Spleen (tissue), 13 donors: ENCODE results near the gene GAGE13. TPM values are rescaled to one million over a fixed set of nuclear protein-coding genes. Genes with fewer than 3 reads are reported as not detected.
"Not testable (repeated sequence)": the region's sequence is repeated elsewhere in the genome, so short reads cannot be mapped to it uniquely, and the experiment has no call there.

Experiments
- DNase-seq: peaks from one replicate; pipeline ENCODE4 v3.0.0-alpha.2; 2020
- H3K27ac ChIP-seq, 8 donors: fragments of 200-600 bp; sonication (generic) in 7 of 8; 1 replicate in 4 of 8; 2 replicates in 4 of 8; pipeline versions ENCODE4 v1.5.0 to v1.8.0; 2016 to 2021; ENCODE audit warnings: inconsistent platforms in 4 of 8, mild to moderate bottlenecking in 4 of 8, moderate library complexity in 1 of 8
- H3K27me3 ChIP-seq, 7 donors: fragments of 200-600 bp; sonication (generic) in 6 of 7; replicated peaks in 1 of 7; 1 replicate in 4 of 7; 2 replicates in 3 of 7; pipeline versions ENCODE4 v1.5.0 to v1.8.0; 2016 to 2021; ENCODE audit warnings: inconsistent platforms in 3 of 7, mild to moderate bottlenecking in 1 of 7
- H3K36me3 ChIP-seq, 6 donors: fragments of 200-600 bp; sonication (generic) in 5 of 6; 1 replicate in 4 of 6; 2 replicates in 2 of 6; pipeline versions ENCODE4 v1.5.0 to v1.8.0; 2016 to 2021; ENCODE audit warnings: inconsistent platforms in 2 of 6
- H3K4me1 ChIP-seq, 6 donors: fragments of 200-600 bp; sonication (generic) in 5 of 6; 1 replicate in 3 of 6; 2 replicates in 3 of 6; pipeline versions ENCODE4 v1.5.0 to v1.8.0; 2016 to 2021; ENCODE audit warnings: inconsistent platforms in 3 of 6
- H3K4me3 ChIP-seq, 8 donors: fragments of 200-600 bp; sonication (generic) in 7 of 8; 1 replicate in 4 of 8; 2 replicates in 4 of 8; pipeline versions ENCODE4 v1.5.0 to v1.8.0; 2016 to 2021; ENCODE audit warnings: inconsistent platforms in 4 of 8, mild to moderate bottlenecking in 4 of 8, moderate library complexity in 2 of 8
- H3K9me3 ChIP-seq, 8 donors: fragments of 200-600 bp; sonication (generic) in 7 of 8; 1 replicate in 4 of 8; 2 replicates in 4 of 8; pipeline versions ENCODE4 v1.5.0 to v1.8.0; 2016 to 2021; ENCODE audit warnings: inconsistent platforms in 4 of 8
- CTCF ChIP-seq, 11 experiments: fragments of 200-600 bp in 7 of 11; fragments of 450-650 bp in 4 of 11; sonication (generic) in 4 of 11; IDR thresholded peaks in 8 of 11; conservative IDR thresholded peaks in 3 of 11; 1 replicate in 7 of 11; 2 replicates in 4 of 11; pipeline versions ENCODE4 v1.4.0 to v1.8.0; 2016 to 2021; ENCODE audit warnings: antibody characterized with exemption in 11 of 11, inconsistent platforms in 4 of 11, mild to moderate bottlenecking in 1 of 11
- POLR2A ChIP-seq, 3 donors: fragments of 450-650 bp; IDR thresholded peaks; one replicate each; pipeline ENCODE4 v1.5.1; 2017; ENCODE audit warnings: antibody characterized with exemption in 3 of 3, mild to moderate bottlenecking in 1 of 3
- POLR2AphosphoS5 ChIP-seq, 3 donors: sonication (generic); formaldehyde crosslinking; IDR thresholded peaks; one replicate each; pipeline ENCODE4 v1.5.1; 2017; ENCODE audit warnings: antibody characterized with exemption in 3 of 3
- WGBS, 5 donors: extraction: QIAGEN DNeasy Blood & Tissue Kit in 3 of 5; methylation state at CpG; one replicate each; pipeline versions ENCODE4 v1.1.5 to v1.1.7; 2013 to 2018; 5-methylcytosine and 5-hydroxymethylcytosine counted together
- intact Hi-C: fragments of 100-400 bp; cut with DNase I; formaldehyde crosslinking; loops from one replicate; pipeline ENCODE4 v1.15.0; 2023; ENCODE audit warnings: low total_unique reads
- long read RNA-seq, 2 donors: transcript quantifications; one replicate each; lab custom pipeline, GENCODE V29; 2026
- polyA plus RNA-seq, 3 donors: library from polyadenylated mRNA; stranded (reverse); fragments of 200-250 nt; gene quantifications; one replicate each; pipeline ENCODE4 v1.2.1, GENCODE V29; 2013
- total RNA-seq, 7 donors: library from RNA; depleted of rRNA in 3 of 7; stranded (reverse); fragments of >200 nt in 3 of 7; fragmentation: NEBNext Ultra II Directional in 4 of 7; extraction: Animal tissue kit (Norgen Biotek cat#: 25700) in 4 of 7; gene quantifications; one replicate each; pipeline versions ENCODE4 v1.1.0 to v1.2.1, GENCODE V29; 2016 to 2021
- donor health status: healthy with polysubstance abuse.
- donor health status: DM: no; HTN: no; CAD: no; lungs with moderate emphysema.
- donor health status: DM: no; HTN: no; CAD: no.
- donor health status: Bipolar disorder and iron deficiency.
- donor health status: healthy.
- donor health status: DM: no; HTN: no; CAD: no.
- donor health status: DM: yes; HTN: yes; CAD: no.

The GAGE13 gene
- total RNA-seq (not detected), polyA plus RNA-seq (not detected)
- long read RNA-seq, donor 1 = 0 reads
- long read RNA-seq, donor 2 = 0 reads

GRCh38 chrX:49331282-49331681, at the start of gene GAGE13:
TSS of gene GAGE13 (plus strand) at chrX:49331582. CDS start at chrX:49332738, 1,156 bp downstream.
- H3K4me3 ChIP-seq, intact Hi-C loops, H3K27me3 ChIP-seq, DNase-seq, H3K4me1 ChIP-seq, H3K9me3 ChIP-seq, H3K27ac ChIP-seq, H3K36me3 ChIP-seq: not testable (repeated sequence)
- no CpG with 5 or more reads among the region's 16 CpGs for WGBS, 5 donors

GRCh38 chrX:49282647-49283011, 48.8 kb upstream of the GAGE13 start:
- intact Hi-C loops = no loop called here
- Histone ChIP-seq H3K4me1 (no peaks in the 10 kb centered on the region), H3K9me3 (no peaks in the 10 kb centered on the region), H3K36me3 (peaks cover 0 to 17% (median 0%) of the 10 kb centered on the region in 6 donors), H3K27ac (no peak overlapping the region), H3K27me3 (peaks cover 0 to 7% (median 0%) of the 10 kb centered on the region in 7 donors), H3K4me3 (no peak overlapping the region)
- peak; percentile 30 for DNase-seq
- WGBS, 5 donors = 45 to 80% (median 70%) methylated on average over 11 of the region's 11 CpGs
- TF ChIP-seq POLR2A (IDR thresholded peaks at IDR 0.05) = no peak
- TF ChIP-seq CTCF (IDR thresholded peaks at IDR 0.05 in 8 of 11, conservative IDR thresholded peaks at IDR 0.05 in 3 of 11) = peak in 1 of 11 experiments; percentile 10

- intact Hi-C loops = no loop called here
- 72 to 100% (median 93%) methylated on average over 3 of the region's 3 CpGs for WGBS, 5 donors
Observed at GRCh38 chrX:49284212-49284611, 47.2 kb upstream of the GAGE13 start.

GRCh38 chrX:49286136-49286535, 45.2 kb upstream of the GAGE13 start:
- peaks cover 0 to 17% (median 0%) of the 10 kb centered on the region in 6 donors for H3K36me3 ChIP-seq
- H3K27ac ChIP-seq = no peak overlapping the region
- no peak overlapping the region for H3K4me3 ChIP-seq
- intact Hi-C loops = no loop called here
- WGBS, 5 donors = 78 to 100% (median 96%) methylated on average over 3 to 18 of the region's 18 CpGs
- TF ChIP-seq CTCF (IDR thresholded peaks at IDR 0.05 in 8 of 11, conservative IDR thresholded peaks at IDR 0.05 in 3 of 11) (no peak), POLR2AphosphoS5 (IDR thresholded peaks at IDR 0.05) (peak in 1 of 3 donors; percentile 11)
- H3K9me3 ChIP-seq = no peaks in the 10 kb centered on the region
- peaks cover 0 to 7% (median 0%) of the 10 kb centered on the region in 7 donors for H3K27me3 ChIP-seq
- no peaks in the 10 kb centered on the region for H3K4me1 ChIP-seq
- DNase-seq = no peak

More at GRCh38 chrX:49284212-49284611, 47.2 kb upstream of the GAGE13 start:
- DNase-seq = no peak
- H3K9me3 ChIP-seq = no peaks in the 10 kb centered on the region
- peaks cover 0 to 7% (median 0%) of the 10 kb centered on the region in 7 donors for H3K27me3 ChIP-seq
- H3K4me1 ChIP-seq = no peaks in the 10 kb centered on the region
- TF ChIP-seq CTCF (IDR thresholded peaks at IDR 0.05 in 8 of 11, conservative IDR thresholded peaks at IDR 0.05 in 3 of 11) (no peak), POLR2AphosphoS5 (IDR thresholded peaks at IDR 0.05) (no peak), POLR2A (IDR thresholded peaks at IDR 0.05) (no peak)
- H3K4me3 ChIP-seq = no peak overlapping the region
- H3K36me3 ChIP-seq = peaks cover 0 to 17% (median 0%) of the 10 kb centered on the region in 6 donors
- no peak overlapping the region for H3K27ac ChIP-seq

GRCh38 chrX:49286581-49286980, 44.8 kb upstream of the GAGE13 start:
- Histone ChIP-seq H3K36me3 (peaks cover 0 to 17% (median 0%) of the 10 kb centered on the region in 6 donors), H3K27ac (no peak overlapping the region), H3K9me3 (no peaks in the 10 kb centered on the region), H3K4me3 (no peak overlapping the region), H3K4me1 (no peaks in the 10 kb centered on the region), H3K27me3 (peaks cover 0 to 7% (median 0%) of the 10 kb centered on the region in 7 donors)
- WGBS, 5 donors = 60 to 91% (median 83%) methylated on average over 1 to 4 of the region's 4 CpGs; no CpG with 5 or more reads in 1 of the 5 donors
- no peak for DNase-seq
- TF ChIP-seq CTCF (IDR thresholded peaks at IDR 0.05 in 8 of 11, conservative IDR thresholded peaks at IDR 0.05 in 3 of 11) (no peak), POLR2A (IDR thresholded peaks at IDR 0.05) (no peak), POLR2AphosphoS5 (IDR thresholded peaks at IDR 0.05) (no peak)
- intact Hi-C loops = no loop called here
